HCT116 (cell line): ENCODE data around the gene PDE6D. TPM values are rescaled to one million over a fixed set of nuclear protein-coding genes. Genes with fewer than 3 reads are reported as not detected.

Source experiments
- ATAC-seq: fragments of 200-7000 bp; cut with Tn5 transposase; 2 replicates; pipeline ENCODE4 v1.9.1; 2020; ENCODE audit warnings: mild to moderate bottlenecking, moderate library complexity
- BruUV-seq: library from RNA; stranded (reverse); fragments of 400-500 nt; replicated peaks from 2 replicates; lab custom pipeline; 2021; lab: Mats Ljungman, UMichigan
- CTCF ChIA-PET: fragments of 300-600 bp; sonication (Branson Sonifier 250); formaldehyde crosslinking; loops from one replicate; lab custom pipeline; 2021; ENCODE audit warnings: antibody characterized with exemption; lab: Charles Lee
- POLR2A ChIA-PET: fragments of 300-600, 350-600 bp; sonication (Branson Sonifier 250); formaldehyde crosslinking; loops from one replicate; lab custom pipeline; 2021; ENCODE audit warnings: antibody characterized with exemption; lab: Charles Lee
- RAD21 ChIA-PET, 2 experiments: fragments of 300-600 bp; sonication (Branson Sonifier 250); formaldehyde crosslinking; loops; one replicate each; lab custom pipeline; 2023; ENCODE audit warnings: low total read pairs in 2 of 2; ENCODE audit not compliant: uncharacterized antibody in 2 of 2, unreplicated experiment in 2 of 2, low non-redundant PET in 1 of 2; lab: Charles Lee
- DNase-seq: peaks from one replicate; pipeline ENCODE4 v3.0.0-alpha.2; 2010; ENCODE audit warnings: low read depth, low spot score
- H2AFZ ChIP-seq: fragments of 200-600 bp; shearing (Covaris generic), sonication (generic); 2 replicates; pipeline ENCODE4 v1.6.1; 2017; ENCODE audit warnings: low read depth, mixed run types, mixed read lengths, antibody characterized with exemption, low read length; ENCODE audit not compliant: poor library complexity, severe bottlenecking
- H3K27ac ChIP-seq: 2 replicates; pipeline ENCODE4 v1.5.1; 2012; ENCODE audit warnings: low read depth, low read length
- H3K27me3 ChIP-seq: fragments of 200-600 bp; sonication (generic); 2 replicates; pipeline ENCODE4 v1.6.1; 2016; ENCODE audit warnings: mixed run types, low read length, mixed read lengths; ENCODE audit not compliant: insufficient read depth
- H3K36me3 ChIP-seq, 2 experiments: fragments of 200-500 bp in 1 of 2; fragments of 200-600 bp in 1 of 2; sonication (Bioruptor generic) in 1 of 2; sonication (generic) in 1 of 2; 2 replicates each; pipeline versions ENCODE4 v1.5.1 to v1.6.1; 2014 to 2016; ENCODE audit warnings: low read length in 2 of 2, inconsistent platforms in 1 of 2, mixed read lengths in 1 of 2, mixed run types in 1 of 2; ENCODE audit not compliant: insufficient read depth in 2 of 2, control insufficient read depth in 1 of 2
- H3K4me1 ChIP-seq, 2 experiments: fragments of 200-600 bp in 1 of 2; sonication (generic) in 1 of 2; 2 replicates each; pipeline versions ENCODE4 v1.5.1 to v1.6.1; 2012 to 2017; ENCODE audit warnings: low read length in 2 of 2, inconsistent platforms in 1 of 2, mild to moderate bottlenecking in 1 of 2, mixed read lengths in 1 of 2, mixed run types in 1 of 2, moderate library complexity in 1 of 2; ENCODE audit not compliant: insufficient read depth in 2 of 2, control insufficient read depth in 1 of 2
- H3K4me2 ChIP-seq: fragments of 200-600 bp; sonication (generic); 2 replicates; pipeline ENCODE4 v1.6.1; 2017; ENCODE audit warnings: mixed run types, low read length, mixed read lengths
- H3K4me3 ChIP-seq, 2 experiments: fragments of 200-600 bp in 1 of 2; sonication (generic) in 1 of 2; replicated peaks in 1 of 2; 2 replicates each; pipeline ENCODE4 v1.5.1; 2011 to 2016; ENCODE audit warnings: low read length in 2 of 2, control low read depth in 1 of 2, low read depth in 1 of 2, mild to moderate bottlenecking in 1 of 2, mixed read lengths in 1 of 2, mixed run types in 1 of 2
- H3K79me2 ChIP-seq: fragments of 200-600 bp; sonication (generic); 2 replicates; pipeline ENCODE4 v1.6.1; 2017; ENCODE audit warnings: mild to moderate bottlenecking, mixed run types, low read length, moderate library complexity, mixed read lengths; ENCODE audit not compliant: insufficient read depth
- H3K9ac ChIP-seq: fragments of 200-600 bp; sonication (generic); 2 replicates; pipeline ENCODE4 v1.6.1; 2016; ENCODE audit warnings: low read length, mixed read lengths
- H3K9me2 ChIP-seq: fragments of 200-600 bp; sonication (generic), shearing (Covaris generic); 2 replicates; pipeline ENCODE4 v1.6.1; 2017; ENCODE audit warnings: mixed run types, mild to moderate bottlenecking, moderate library complexity; ENCODE audit not compliant: insufficient read depth
- H3K9me3 ChIP-seq, 2 experiments: fragments of 200-500 bp in 1 of 2; fragments of 200-600 bp in 1 of 2; sonication (Bioruptor generic) in 1 of 2; sonication (generic) in 1 of 2; 2 replicates each; pipeline ENCODE4 v1.6.1; 2014 to 2017; ENCODE audit warnings: low read length in 2 of 2, mixed read lengths in 2 of 2, inconsistent platforms in 1 of 2, low read depth in 1 of 2, mild to moderate bottlenecking in 1 of 2, mixed run types in 1 of 2, moderate library complexity in 1 of 2; ENCODE audit not compliant: control insufficient read depth in 1 of 2, insufficient read depth in 1 of 2
- H4K20me1 ChIP-seq: fragments of 200-600 bp; sonication (generic), shearing (Covaris generic); 2 replicates; pipeline ENCODE4 v1.6.1; 2017; ENCODE audit warnings: mixed run types, mild to moderate bottlenecking, moderate library complexity; ENCODE audit not compliant: insufficient read depth
- CBX3 ChIP-seq: IDR thresholded peaks from 2 replicates; pipeline ENCODE4 v1.6.1; 2012; ENCODE audit warnings: low read depth
- CEBPB ChIP-seq: IDR thresholded peaks from 2 replicates; pipeline ENCODE4 v1.6.1; 2012; ENCODE audit warnings: low read depth
- EGR1 ChIP-seq: IDR thresholded peaks from 2 replicates; pipeline ENCODE4 v1.6.1; 2012; ENCODE audit warnings: low read depth
- EZH2 ChIP-seq: fragments of 200-600 bp; sonication (generic); IDR thresholded peaks from 2 replicates; pipeline ENCODE4 v1.6.1; 2017; ENCODE audit warnings: antibody characterized with exemption, mixed run types
- EZH2phosphoT487 ChIP-seq: fragments of 200-600 bp; IDR thresholded peaks from 2 replicates; pipeline ENCODE4 v1.6.1; 2018; ENCODE audit warnings: antibody characterized with exemption, borderline replicate concordance
- FOSL1 ChIP-seq: IDR thresholded peaks from 2 replicates; pipeline ENCODE4 v1.6.1; 2012; ENCODE audit warnings: low read depth
- POLR2AphosphoS5 ChIP-seq: IDR thresholded peaks from 2 replicates; pipeline ENCODE4 v1.6.1; 2011; ENCODE audit warnings: mild to moderate bottlenecking, low read depth, low read length, moderate library complexity
- SIN3A ChIP-seq: IDR thresholded peaks from 2 replicates; pipeline ENCODE4 v1.6.1; 2012; ENCODE audit warnings: low read depth
- SP1 ChIP-seq: IDR thresholded peaks from 2 replicates; pipeline ENCODE4 v1.6.1; 2012; ENCODE audit warnings: low read depth
- SRF ChIP-seq: IDR thresholded peaks from 2 replicates; pipeline ENCODE4 v1.6.1; 2012; ENCODE audit warnings: low read depth
- YY1 ChIP-seq: IDR thresholded peaks from 2 replicates; pipeline ENCODE4 v1.6.1; 2011; ENCODE audit warnings: low read length, low read depth, moderate library complexity, mild to moderate bottlenecking; ENCODE audit not compliant: insufficient replicate concordance; ENCODE audit errors: extremely low read depth
- ZNF274 ChIP-seq: fragments of 200-500 bp; sonication (Bioruptor generic); IDR thresholded peaks from 2 replicates; pipeline ENCODE4 v1.6.1; 2014; ENCODE audit warnings: mild to moderate bottlenecking, low read depth, low read length, inconsistent platforms
- intact Hi-C: fragments of 100-400 bp; cut with micrococcal nuclease; formaldehyde crosslinking; loops from 2 replicates; pipeline ENCODE4 v1.10.0; 2022
- total RNA-seq: library from RNA; stranded (reverse); gene quantifications from one replicate; pipeline ENCODE4 v1.2.1, GENCODE V29; 2021; ENCODE audit not compliant: unreplicated experiment
- TF ChIP-seq, protein P1 (sequence below), 3 experiments: fragments of 200-600 bp in 1 of 3; sonication (generic) in 1 of 3; IDR thresholded peaks in 2 of 3; conservative IDR thresholded peaks in 1 of 3; 2 replicates each; pipeline ENCODE4 v1.5.1; 2012 to 2017; ENCODE audit warnings: low read depth in 2 of 3, low read length in 2 of 3, antibody characterized with exemption in 1 of 3, borderline replicate concordance in 1 of 3, control low read depth in 1 of 3, mild to moderate bottlenecking in 1 of 3, mixed read lengths in 1 of 3, mixed run types in 1 of 3, moderate library complexity in 1 of 3; ENCODE audit not compliant: insufficient read depth in 1 of 3
- TF ChIP-seq, protein P2 (sequence below): IDR thresholded peaks from 2 replicates; pipeline ENCODE4 v1.6.1; 2011; ENCODE audit warnings: mild to moderate bottlenecking, low read length, moderate library complexity; ENCODE audit not compliant: insufficient replicate concordance; ENCODE audit errors: extremely low read depth
- TF ChIP-seq, protein P3 (sequence below): IDR thresholded peaks from 2 replicates; pipeline ENCODE4 v1.6.1; 2012

The PDE6D gene
- total RNA-seq, 1 experiment from 2014 or later, result 26.6 TPM

DNA sequence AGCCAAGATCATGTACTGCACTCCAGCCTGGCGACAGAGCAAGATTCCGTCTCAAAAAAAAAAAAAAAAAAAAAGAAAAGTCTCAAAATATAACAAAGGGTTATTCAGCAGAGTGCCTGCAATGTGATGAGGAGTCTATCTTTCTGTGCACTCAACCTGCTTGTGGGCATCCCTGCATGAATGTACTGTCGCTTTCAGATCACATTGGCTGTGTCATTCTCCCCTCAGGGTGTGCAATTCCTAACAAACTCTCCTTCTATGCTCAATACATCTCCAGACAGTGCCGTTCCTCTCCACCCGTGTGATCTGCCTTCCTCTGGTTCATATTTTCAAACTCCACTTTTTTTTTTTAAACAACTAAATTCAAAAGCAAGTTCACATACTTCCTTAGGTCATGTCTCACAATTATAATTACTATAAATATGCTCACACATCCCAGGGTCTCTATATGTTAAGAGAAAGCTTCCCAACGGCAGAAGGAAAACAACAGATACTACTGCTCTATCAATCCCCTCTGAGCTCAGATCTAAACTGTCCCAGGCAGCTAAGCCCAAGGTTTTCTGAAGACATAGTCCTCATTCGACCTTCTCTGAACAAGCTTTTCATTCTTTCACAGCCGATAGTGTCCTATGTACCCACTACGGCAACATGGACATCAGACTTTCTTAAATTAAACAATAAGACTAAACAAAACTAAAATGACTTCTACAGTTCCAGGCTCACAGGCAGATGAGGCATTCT is 37.5 kb downstream of the PDE6D start:
- H3K4me2 ChIP-seq, result no peak overlapping the region
- H3K9me3 ChIP-seq, result no peaks in the 10 kb centered on the region
- H3K9ac ChIP-seq, result no peak overlapping the region
- H3K79me2 ChIP-seq, result no peaks in the 10 kb centered on the region
- DNase-seq, result no peak
- ChIA-PET CTCF (no interaction called here), RAD21 (interaction anchor here in 1 of 2 experiments (0.7 kb wide), 1 partner anchor 65 kb away, joined by 3 read pairs; no protein-coding TSS in a partner anchor), POLR2A (no interaction called here)
- intact Hi-C loops, result no loop called here
- no peaks in the 10 kb centered on the region for H3K9me2 ChIP-seq
- TF ChIP-seq SIN3A, result no peak
- no peak for TF ChIP-seq CEBPB
- no peak for TF ChIP-seq EZH2phosphoT487
- TF ChIP-seq, protein P1, sequence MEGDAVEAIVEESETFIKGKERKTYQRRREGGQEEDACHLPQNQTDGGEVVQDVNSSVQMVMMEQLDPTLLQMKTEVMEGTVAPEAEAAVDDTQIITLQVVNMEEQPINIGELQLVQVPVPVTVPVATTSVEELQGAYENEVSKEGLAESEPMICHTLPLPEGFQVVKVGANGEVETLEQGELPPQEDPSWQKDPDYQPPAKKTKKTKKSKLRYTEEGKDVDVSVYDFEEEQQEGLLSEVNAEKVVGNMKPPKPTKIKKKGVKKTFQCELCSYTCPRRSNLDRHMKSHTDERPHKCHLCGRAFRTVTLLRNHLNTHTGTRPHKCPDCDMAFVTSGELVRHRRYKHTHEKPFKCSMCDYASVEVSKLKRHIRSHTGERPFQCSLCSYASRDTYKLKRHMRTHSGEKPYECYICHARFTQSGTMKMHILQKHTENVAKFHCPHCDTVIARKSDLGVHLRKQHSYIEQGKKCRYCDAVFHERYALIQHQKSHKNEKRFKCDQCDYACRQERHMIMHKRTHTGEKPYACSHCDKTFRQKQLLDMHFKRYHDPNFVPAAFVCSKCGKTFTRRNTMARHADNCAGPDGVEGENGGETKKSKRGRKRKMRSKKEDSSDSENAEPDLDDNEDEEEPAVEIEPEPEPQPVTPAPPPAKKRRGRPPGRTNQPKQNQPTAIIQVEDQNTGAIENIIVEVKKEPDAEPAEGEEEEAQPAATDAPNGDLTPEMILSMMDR (IDR thresholded peaks at IDR 0.05 in 2 of 3, conservative IDR thresholded peaks at IDR 0.05 in 1 of 3; ENCODE audit: borderline replicate concordance in 1 of 3, insufficient read depth in 1 of 3, low read depth in 2 of 3, low read length in 2 of 3), result no peak
- TF ChIP-seq FOSL1, result no peak
- no peak for TF ChIP-seq EZH2
- TF ChIP-seq YY1, result no peak
- no peak for TF ChIP-seq POLR2AphosphoS5
- no peak for TF ChIP-seq ZNF274
- TF ChIP-seq, protein P2, sequence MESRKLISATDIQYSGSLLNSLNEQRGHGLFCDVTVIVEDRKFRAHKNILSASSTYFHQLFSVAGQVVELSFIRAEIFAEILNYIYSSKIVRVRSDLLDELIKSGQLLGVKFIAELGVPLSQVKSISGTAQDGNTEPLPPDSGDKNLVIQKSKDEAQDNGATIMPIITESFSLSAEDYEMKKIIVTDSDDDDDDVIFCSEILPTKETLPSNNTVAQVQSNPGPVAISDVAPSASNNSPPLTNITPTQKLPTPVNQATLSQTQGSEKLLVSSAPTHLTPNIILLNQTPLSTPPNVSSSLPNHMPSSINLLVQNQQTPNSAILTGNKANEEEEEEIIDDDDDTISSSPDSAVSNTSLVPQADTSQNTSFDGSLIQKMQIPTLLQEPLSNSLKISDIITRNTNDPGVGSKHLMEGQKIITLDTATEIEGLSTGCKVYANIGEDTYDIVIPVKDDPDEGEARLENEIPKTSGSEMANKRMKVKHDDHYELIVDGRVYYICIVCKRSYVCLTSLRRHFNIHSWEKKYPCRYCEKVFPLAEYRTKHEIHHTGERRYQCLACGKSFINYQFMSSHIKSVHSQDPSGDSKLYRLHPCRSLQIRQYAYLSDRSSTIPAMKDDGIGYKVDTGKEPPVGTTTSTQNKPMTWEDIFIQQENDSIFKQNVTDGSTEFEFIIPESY, result no peak
- no peak for TF ChIP-seq SRF
- TF ChIP-seq EGR1, result no peak
- TF ChIP-seq SP1, result no peak
- no peak for TF ChIP-seq CBX3
- TF ChIP-seq, protein P3, sequence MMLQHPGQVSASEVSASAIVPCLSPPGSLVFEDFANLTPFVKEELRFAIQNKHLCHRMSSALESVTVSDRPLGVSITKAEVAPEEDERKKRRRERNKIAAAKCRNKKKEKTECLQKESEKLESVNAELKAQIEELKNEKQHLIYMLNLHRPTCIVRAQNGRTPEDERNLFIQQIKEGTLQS, result no peak
- no peak overlapping the region for H3K4me3 ChIP-seq
- H4K20me1 ChIP-seq, result no peaks in the 10 kb centered on the region
- ATAC-seq, result no peak
- no TSS peak for BruUV-seq
- H3K27me3 ChIP-seq, result no peaks in the 10 kb centered on the region
- H3K27ac ChIP-seq, result no peak overlapping the region
- H3K36me3 ChIP-seq, result no peaks in the 10 kb centered on the region
- H2AFZ ChIP-seq, result no peak overlapping the region
- no peaks in the 10 kb centered on the region for H3K4me1 ChIP-seq
